ENCODE results near the gene GJC2. TPM values are rescaled to one million over a fixed set of nuclear protein-coding genes. Genes with fewer than 3 reads are reported as not detected.
"Not testable (repeated sequence)": the region's sequence is repeated elsewhere in the genome, so short reads cannot be mapped to it uniquely, and the experiment has no call there.

GJC2 gene
- polyA plus RNA-seq, 1 of the 3 experiments (the other 2 are of a cell fraction): 0.92 TPM

- CTCF ChIA-PET: interaction anchor here (5.6 kb wide), 1 partner anchor 19 kb away, joined by 31 read pairs; no protein-coding TSS in a partner anchor
- POLR2A ChIA-PET: not testable (repeated sequence)
Measured at GRCh38 chr1:228111315-228111714, 38.4 kb upstream of the GJC2 start.

GRCh38 chr1:228112167-228112566, 37.6 kb upstream of the GJC2 start:
- H3K4me1 ChIP-seq (ENCODE audit: control insufficient read depth in 1 of 2, insufficient read depth in 2 of 2, low read depth in 1 of 2, low read length in 1 of 2): peaks cover 4 to 20% of the 10 kb centered on the region in 2 experiments; a peak in 3 of 4 replicates
- peaks cover 18% of the 10 kb centered on the region; the same call in 1 of the 2 replicates for H3K79me2 ChIP-seq (ENCODE audit: insufficient read depth)
- no peaks in the 10 kb centered on the region for H3K27me3 ChIP-seq (ENCODE audit: insufficient read depth)
- no peak for TF ChIP-seq RCOR1 (IDR thresholded peaks at IDR 0.05; ENCODE audit: low read length)
- no peak for TF ChIP-seq REST (IDR thresholded peaks at IDR 0.05; ENCODE audit: low read depth, low read length)
- no peak for TF ChIP-seq TAF1 (IDR thresholded peaks at IDR 0.05; ENCODE audit: borderline replicate concordance, low read depth, low read length)
- no peak for TF ChIP-seq USF2 (IDR thresholded peaks at IDR 0.05; ENCODE audit: borderline replicate concordance, low read depth, low read length)
- no peak overlapping the region for H2AFZ ChIP-seq (ENCODE audit: low read depth)
- no peaks in the 10 kb centered on the region for H4K20me1 ChIP-seq (ENCODE audit: insufficient read depth)
- H3K9me2 ChIP-seq: no peaks in the 10 kb centered on the region
- no peak overlapping the region for H3K27ac ChIP-seq (ENCODE audit: low read depth in 2 of 2, low read length in 1 of 2)
- ChIA-PET CTCF (interaction anchor here (3.6 kb wide), 1 partner anchor 18 kb away, joined by 10 read pairs; no protein-coding TSS in a partner anchor), POLR2A (no interaction called here)
- no peak overlapping the region for H3K9ac ChIP-seq
- no peak overlapping the region for H3K4me3 ChIP-seq (ENCODE audit: low read depth in 2 of 2, low read length in 1 of 2)
- H3K9me3 ChIP-seq: no peaks in the 10 kb centered on the region
- H3K36me3 ChIP-seq (replicated peaks in 1 of 2; ENCODE audit: control insufficient read depth in 1 of 2, insufficient read depth in 2 of 2, low read length in 1 of 2): peaks cover 0 to 6% of the 10 kb centered on the region in 2 experiments
- H3K4me2 ChIP-seq: no peak overlapping the region
- DNase-seq: no peak
- no peaks in the 10 kb centered on the region for H3F3A ChIP-seq (replicated peaks; ENCODE audit: insufficient read depth)
- WGBS (ENCODE audit: low lambda C conversion rate): 96% methylated on average over 7 of the region's 7 CpGs

More at GRCh38 chr1:228111315-228111714, 38.4 kb upstream of the GJC2 start:
- not testable (repeated sequence) for H3K9me3 ChIP-seq; H3K9ac ChIP-seq; H3F3A ChIP-seq (replicated peaks; ENCODE audit: insufficient read depth); H3K9me2 ChIP-seq; H3K27ac ChIP-seq (ENCODE audit: low read depth in 2 of 2, low read length in 1 of 2); H3K4me3 ChIP-seq (ENCODE audit: low read depth in 2 of 2, low read length in 1 of 2); H3K27me3 ChIP-seq (ENCODE audit: insufficient read depth); H4K20me1 ChIP-seq (ENCODE audit: insufficient read depth); DNase-seq; H2AFZ ChIP-seq (ENCODE audit: low read depth); H3K4me2 ChIP-seq
- Histone ChIP-seq H3K36me3 (replicated peaks in 1 of 2; ENCODE audit: control insufficient read depth in 1 of 2, insufficient read depth in 2 of 2, low read length in 1 of 2) (peaks cover 6 to 14% of the 10 kb centered on the region in 2 experiments), H3K4me1 (ENCODE audit: control insufficient read depth in 1 of 2, insufficient read depth in 2 of 2, low read depth in 1 of 2, low read length in 1 of 2) (peaks cover 4 to 20% of the 10 kb centered on the region in 2 experiments; a peak in 3 of 4 replicates), H3K79me2 (ENCODE audit: insufficient read depth) (peaks cover 18% of the 10 kb centered on the region; the same call in 1 of the 2 replicates)
- 92% methylated on average over 6 of the region's 6 CpGs for WGBS (ENCODE audit: low lambda C conversion rate)

GRCh38 chr1:228112617-228113016, 37.1 kb upstream of the GJC2 start:
- POLR2A ChIA-PET: no interaction called here
- peaks cover 2% of the 10 kb centered on the region for H3F3A ChIP-seq (replicated peaks; ENCODE audit: insufficient read depth)
- no peak overlapping the region for H3K4me3 ChIP-seq (ENCODE audit: low read depth in 2 of 2, low read length in 1 of 2)
- peaks cover 4 to 18% of the 10 kb centered on the region in 2 experiments; a peak in 3 of 4 replicates for H3K4me1 ChIP-seq (ENCODE audit: control insufficient read depth in 1 of 2, insufficient read depth in 2 of 2, low read depth in 1 of 2, low read length in 1 of 2)
- peaks cover 17% of the 10 kb centered on the region; the same call in 1 of the 2 replicates for H3K79me2 ChIP-seq (ENCODE audit: insufficient read depth)
- no peak overlapping the region for H3K9ac ChIP-seq
- no peaks in the 10 kb centered on the region for H3K9me3 ChIP-seq
- H3K27me3 ChIP-seq (ENCODE audit: insufficient read depth): no peaks in the 10 kb centered on the region
- DNase-seq: no peak
- no peaks in the 10 kb centered on the region for H4K20me1 ChIP-seq (ENCODE audit: insufficient read depth)
- no peak overlapping the region for H2AFZ ChIP-seq (ENCODE audit: low read depth)
- H3K4me2 ChIP-seq: no peak overlapping the region
- peaks cover 0 to 2% of the 10 kb centered on the region in 2 experiments for H3K36me3 ChIP-seq (replicated peaks in 1 of 2; ENCODE audit: control insufficient read depth in 1 of 2, insufficient read depth in 2 of 2, low read length in 1 of 2)
- H3K27ac ChIP-seq (ENCODE audit: low read depth in 2 of 2, low read length in 1 of 2): no peak overlapping the region
- CTCF ChIA-PET: interaction anchor here (3.6 kb wide), 1 partner anchor 18 kb away, joined by 10 read pairs; no protein-coding TSS in a partner anchor
- H3K9me2 ChIP-seq: no peaks in the 10 kb centered on the region
- WGBS (ENCODE audit: low lambda C conversion rate): 57% methylated on average over 1 of the region's 1 CpG
- TF ChIP-seq RAD21 (IDR thresholded peaks at IDR 0.05; ENCODE audit: low read length) (no peak), POLR2AphosphoS5 (IDR thresholded peaks at IDR 0.05; ENCODE audit: low read depth, low read length) (no peak), RXRA (IDR thresholded peaks at IDR 0.05; ENCODE audit: borderline replicate concordance, low read depth) (no peak), ZBTB33 (IDR thresholded peaks at IDR 0.05; ENCODE audit: borderline replicate concordance, low read depth) (no peak), USF1 (IDR thresholded peaks at IDR 0.05; ENCODE audit: borderline replicate concordance, low read depth) (no peak), NFIC (IDR thresholded peaks at IDR 0.05; ENCODE audit: borderline replicate concordance) (no peak), USF2 (IDR thresholded peaks at IDR 0.05; ENCODE audit: borderline replicate concordance, low read depth, low read length) (no peak), EP300 (IDR thresholded peaks at IDR 0.05; ENCODE audit: borderline replicate concordance in 1 of 2, low read depth in 1 of 2, low read length in 1 of 2) (no peak)
